K562 (cell line): ENCODE data around the gene L3HYPDH. TPM values are rescaled to one million over a fixed set of nuclear protein-coding genes. Genes with fewer than 3 reads are reported as not detected.

Experiments used
- ATAC-seq: fragments of 200-7000 bp; cut with Tn5 transposase; 3 replicates; pipeline ENCODE4 v1.9.1; 2020; ENCODE audit warnings: moderate library complexity
- BruUV-seq: library from RNA; stranded (reverse); fragments of 400-500 nt; replicated peaks from 2 replicates; lab custom pipeline; 2021; lab: Mats Ljungman, UMichigan
- CTCF ChIA-PET: fragments of 300-600 bp; formaldehyde crosslinking; extraction: SDS; loops from one replicate; lab custom pipeline; 2021; ENCODE audit warnings: low intra/inter-chr PET ratio; lab: Yijun Ruan, JAX
- POLR2A ChIA-PET: fragments of 300-600, 350-650 bp; sonication (Branson Sonifier 250); formaldehyde crosslinking; extraction: SDS; loops from one replicate; lab custom pipeline; 2021; ENCODE audit warnings: antibody characterized with exemption, inconsistent platforms; lab: Yijun Ruan, JAX
- DNase-seq, 4 experiments: peaks; one replicate each; pipeline versions ENCODE4 v3.0.0 to v3.0.0-alpha.2; 2011 to 2018; ENCODE audit warnings: low spot score in 3 of 4, mixed read lengths in 3 of 4; ENCODE audit errors: extremely low read depth in 1 of 4
- FAIRE-seq: peaks from 2 replicates; lab custom pipeline; 2011; peaks lifted over from hg19 to GRCh38; lab: Jason Lieb, UNC
- H2AFZ ChIP-seq: 2 replicates; pipeline ENCODE4 v1.6.0; 2011; ENCODE audit warnings: low read depth, low read length, control low read depth, inconsistent platforms
- H3K27ac ChIP-seq: fragments of 200-600 bp; 3 replicates; pipeline ENCODE4 v1.8.0; 2011; ENCODE audit warnings: low read depth, mild to moderate bottlenecking, control low read depth, inconsistent platforms, low read length, moderate library complexity, mixed read lengths; ENCODE audit errors: extremely low read depth
- H3K27me3 ChIP-seq, 2 experiments: fragments of 300-600 bp in 1 of 2; 2 replicates in 1 of 2; 3 replicates in 1 of 2; pipeline versions ENCODE4 v1.6.0 to v1.8.0; 2011; ENCODE audit warnings: inconsistent platforms in 2 of 2, low read length in 2 of 2, mild to moderate bottlenecking in 1 of 2, mixed read lengths in 1 of 2, moderate library complexity in 1 of 2; ENCODE audit not compliant: control insufficient read depth in 2 of 2, insufficient read depth in 2 of 2
- H3K36me3 ChIP-seq: fragments of 300-600 bp; 3 replicates; pipeline ENCODE4 v1.8.0; 2011; ENCODE audit warnings: mild to moderate bottlenecking, low read length, inconsistent platforms; ENCODE audit not compliant: control insufficient read depth, insufficient read depth
- H3K4me1 ChIP-seq, 2 experiments: fragments of 200-600 bp in 1 of 2; replicated peaks in 1 of 2; 2 replicates in 1 of 2; 3 replicates in 1 of 2; pipeline versions ENCODE4 v1.5.1 to v1.8.0; 2011; ENCODE audit warnings: inconsistent platforms in 2 of 2, low read length in 2 of 2, mild to moderate bottlenecking in 1 of 2, mixed read lengths in 1 of 2, moderate library complexity in 1 of 2; ENCODE audit not compliant: control insufficient read depth in 2 of 2, insufficient read depth in 2 of 2
- H3K4me2 ChIP-seq: 2 replicates; pipeline ENCODE4 v1.6.1; 2011; ENCODE audit warnings: low read length, control low read depth, inconsistent platforms, mixed read lengths; ENCODE audit not compliant: insufficient read depth
- H3K4me3 ChIP-seq: fragments of 200-600 bp; sonication (generic), shearing (Covaris generic); 2 replicates; pipeline ENCODE4 v1.5.1; 2016; ENCODE audit warnings: control low read depth, inconsistent platforms
- H3K79me2 ChIP-seq: fragments of 200-600 bp; 3 replicates; pipeline ENCODE4 v1.8.0; 2011; ENCODE audit warnings: low read length, inconsistent platforms; ENCODE audit not compliant: control insufficient read depth, insufficient read depth
- H3K9ac ChIP-seq, 2 experiments: 2 replicates each; pipeline versions ENCODE4 v1.6.0 to v1.6.1; 2011; ENCODE audit warnings: low read depth in 2 of 2, low read length in 2 of 2, control low read depth in 1 of 2, inconsistent platforms in 1 of 2, mild to moderate bottlenecking in 1 of 2, mixed read lengths in 1 of 2; ENCODE audit not compliant: insufficient read depth in 1 of 2
- H3K9me1 ChIP-seq: one replicate; pipeline ENCODE4 v1.6.0; 2011; ENCODE audit warnings: inconsistent platforms, mild to moderate bottlenecking, low read length, moderate library complexity; ENCODE audit not compliant: control insufficient read depth, insufficient read depth
- H3K9me3 ChIP-seq: replicated peaks from 2 replicates; pipeline ENCODE4 v1.5.1; 2011; ENCODE audit warnings: low read depth, low read length, inconsistent platforms; ENCODE audit not compliant: control insufficient read depth, insufficient read depth
- H4K20me1 ChIP-seq: replicated peaks from 2 replicates; pipeline ENCODE4 v1.6.1; 2011; ENCODE audit warnings: low read length, inconsistent platforms, mixed read lengths; ENCODE audit not compliant: control insufficient read depth, insufficient read depth
- CHAMP1 ChIP-seq: fragments of 450-650 bp; IDR thresholded peaks from 2 replicates; pipeline ENCODE4 v1.6.1; 2016; ENCODE audit warnings: mild to moderate bottlenecking
- MAX ChIP-seq: sonication (generic); formaldehyde crosslinking; IDR thresholded peaks from 2 replicates; pipeline ENCODE4 v1.9.0; 2022; ENCODE audit warnings: mild to moderate bottlenecking, missing genetic modification reagents
- PCBP2 ChIP-seq: fragments of 200-400 bp; formaldehyde crosslinking; IDR thresholded peaks from 2 replicates; pipeline ENCODE4 v1.6.1; 2018; ENCODE audit warnings: low read length, low read depth, mild to moderate bottlenecking, moderate library complexity; ENCODE audit not compliant: poor library complexity, severe bottlenecking
- POLR2B ChIP-seq: fragments of 450-650 bp; IDR thresholded peaks from 2 replicates; pipeline ENCODE4 v1.6.1; 2018; ENCODE audit warnings: low read depth; ENCODE audit not compliant: partially characterized antibody
- SIX5 ChIP-seq, 2 experiments: IDR thresholded peaks; 2 replicates each; pipeline ENCODE4 v1.6.1; 2011; ENCODE audit warnings: low read length in 2 of 2, borderline replicate concordance in 1 of 2, low read depth in 1 of 2, mild to moderate bottlenecking in 1 of 2, moderate library complexity in 1 of 2; ENCODE audit not compliant: insufficient read depth in 1 of 2
- SNRNP70 ChIP-seq: fragments of 200-400 bp; formaldehyde crosslinking; optimal IDR thresholded peaks from 2 replicates; pipeline ENCODE3; 2017; ENCODE audit warnings: low read depth, low read length
- SOX6 ChIP-seq: fragments of 450-650 bp; IDR thresholded peaks from 2 replicates; pipeline ENCODE4 v1.6.1; 2014; ENCODE audit warnings: mild to moderate bottlenecking
- ZNF589 ChIP-seq: fragments of 200-800 bp; sonication (Bioruptor generic); IDR thresholded peaks from 2 replicates; pipeline ENCODE4 v1.6.1; 2016; ENCODE audit warnings: low read depth, missing genetic modification characterization, missing compliant biosample characterization
- ZNF639 ChIP-seq, 2 experiments: fragments of 200-800 bp in 1 of 2; sonication (Bioruptor generic) in 1 of 2; sonication (generic) in 1 of 2; formaldehyde crosslinking in 1 of 2; IDR thresholded peaks in 1 of 2; conservative IDR thresholded peaks in 1 of 2; 2 replicates each; pipeline versions ENCODE4 v1.5.0 to v1.6.1; 2016 to 2020; ENCODE audit warnings: missing compliant biosample characterization in 1 of 2, missing genetic modification characterization in 1 of 2, missing genetic modification reagents in 1 of 2
- ZNF780A ChIP-seq: fragments of 250-450 bp; sonication (Bioruptor Pico); IDR thresholded peaks from 2 replicates; pipeline ENCODE4 v1.5.0; 2021; ENCODE audit warnings: mild to moderate bottlenecking
- WGBS: fragments of 100-300 bp; shearing (Covaris generic); methylation state at CpG from one replicate; pipeline ENCODE4 v1.1.6; 2016; ENCODE audit warnings: low coverage, mixed read lengths; ENCODE audit not compliant: insufficient coverage; ENCODE audit errors: missing lambda C conversion rate; 5-methylcytosine and 5-hydroxymethylcytosine counted together
- in situ Hi-C: fragments of 300-500 bp; cut with MboI; formaldehyde crosslinking; loops from 4 replicates; pipeline ENCODE4 v1.15.0; 2018; ENCODE audit warnings: inconsistent platforms, mixed read lengths
- intact Hi-C: fragments of 100-400 bp; cut with micrococcal nuclease; formaldehyde crosslinking; loops from 2 replicates; pipeline ENCODE4 v1.14.2; 2022
- polyA plus RNA-seq, 8 experiments: library from polyadenylated mRNA; depleted of rRNA in 4 of 8; stranded (reverse) in 5 of 8; unstranded in 3 of 8; fragments of >200 nt; fragmentation: Nextera tagmentation in 2 of 8; fragmentation: Illumina TruSeq in 1 of 8; extraction: Ambion mirVana in 2 of 8; extraction: Trizol in 1 of 8; gene quantifications; 2 replicates each; pipeline versions ENCODE4 v1.2.1 to v1.2.3, GENCODE V29; 2011 to 2014; ENCODE audit warnings: inconsistent platforms in 1 of 8, missing spikeins in 1 of 8
- total RNA-seq, 7 experiments: library from RNA; depleted of rRNA in 6 of 7; stranded (reverse); fragments of >200 nt in 6 of 7; fragmentation: Illumina TruSeq in 2 of 7; extraction: Trizol in 2 of 7; gene quantifications; 2 replicates each; pipeline versions ENCODE4 v1.2.1 to v1.2.3, GENCODE V29; 2011 to 2021; ENCODE audit warnings: low replicate concordance in 1 of 7

L3HYPDH gene
- total and polyA plus RNA-seq, 9 of the 15 experiments (the other 6 are each of a cell fraction or from before 2014, with no cell fraction given), result 12.8 to 36.5 (median 19.3) TPM

- 0% methylated on average over 2 of the region's 3 CpGs for WGBS
- Histone ChIP-seq H3K4me3 (no peak overlapping the region), H3K9ac (no peak overlapping the region), H3K79me2 (no peaks in the 10 kb centered on the region), H3K27me3 (no peaks in the 10 kb centered on the region), H3K4me1 (no peaks in the 10 kb centered on the region), H3K9me1 (no peaks in the 10 kb centered on the region), H2AFZ (no peak overlapping the region), H4K20me1 (no peaks in the 10 kb centered on the region), H3K4me2 (no peak overlapping the region), H3K36me3 (no peaks in the 10 kb centered on the region), H3K27ac (no peak overlapping the region), H3K9me3 (no peaks in the 10 kb centered on the region)
- no peak for FAIRE-seq
- intact Hi-C loops (no loop called here), in situ Hi-C loops (no loop called here)
- BruUV-seq, result no TSS peak
- ChIA-PET CTCF (no interaction called here), POLR2A (no interaction called here)
- ATAC-seq, result no peak
- no peak for DNase-seq
- TF ChIP-seq MAX (CRISPR knock-in tag) (no peak), CHAMP1 (no peak), PCBP2 (no peak), ZNF780A (CRISPR knock-in tag) (no peak), SOX6 (no peak), SIX5 (IDR thresholded peaks at IDR 0.05; ENCODE audit: borderline replicate concordance in 1 of 2, insufficient read depth in 1 of 2, low read depth in 1 of 2, low read length in 2 of 2) (no peak), POLR2B (no peak), ZNF639 (CRISPR knock-in tag; conservative IDR thresholded peaks at IDR 0.05 in 1 of 2, IDR thresholded peaks at IDR 0.05 in 1 of 2) (no peak), ZNF589 (CRISPR knock-in tag) (no peak), SNRNP70 (no peak)
Measured at GRCh38 chr14:59520224-59520623, 36.0 kb upstream of the L3HYPDH start.
